ENCODE results near the gene C16orf95. TPM values are rescaled to one million over a fixed set of nuclear protein-coding genes. Genes with fewer than 3 reads are reported as not detected.

Gene C16orf95
- total RNA-seq, 2 donors from 2014 or later = 2.7 TPM; not detected in 1

GRCh38 chr16:87361916-87362619 lies 44.9 kb upstream of the C16orf95 start:
- no peaks in the 10 kb centered on the region for H3K27me3 ChIP-seq (replicated peaks; ENCODE audit: insufficient read depth)
- DNase-seq (ENCODE audit: low spot score) = no peak
- peaks cover 11 to 16% of the 10 kb centered on the region in 2 donors for H3K4me1 ChIP-seq (ENCODE audit: control insufficient read depth in 1 of 2, low read depth in 2 of 2)
- no peak for TF ChIP-seq CTCF (IDR thresholded peaks at IDR 0.05)
- no peak overlapping the region for H3K4me3 ChIP-seq
- H3K27ac ChIP-seq = no peak overlapping the region
- no peak for ATAC-seq (ENCODE audit: insufficient number of reproducible peaks, low FRiP score, low read depth)
- peaks cover 29% of the 10 kb centered on the region for H3K36me3 ChIP-seq
- H3K9me3 ChIP-seq = no peaks in the 10 kb centered on the region

GRCh38 chr16:87360862-87361610 lies 43.8 kb upstream of the C16orf95 start:
- Histone ChIP-seq H3K9me3 (no peaks in the 10 kb centered on the region), H3K4me3 (no peak overlapping the region), H3K4me1 (ENCODE audit: control insufficient read depth in 1 of 2, low read depth in 2 of 2) (peaks cover 11 to 16% of the 10 kb centered on the region in 2 donors), H3K27me3 (replicated peaks; ENCODE audit: insufficient read depth) (no peaks in the 10 kb centered on the region), H3K36me3 (peaks cover 29% of the 10 kb centered on the region), H3K27ac (no peak overlapping the region)
- DNase-seq (ENCODE audit: low spot score) (no peak), ATAC-seq (ENCODE audit: insufficient number of reproducible peaks, low FRiP score, low read depth) (no peak)
- TF ChIP-seq CTCF (IDR thresholded peaks at IDR 0.05) = no peak

GRCh38 chr16:87359121-87359520 lies 41.9 kb upstream of the C16orf95 start:
- no peak for TF ChIP-seq CTCF (IDR thresholded peaks at IDR 0.05)
- Histone ChIP-seq H3K27ac (no peak overlapping the region), H3K27me3 (replicated peaks; ENCODE audit: insufficient read depth) (no peaks in the 10 kb centered on the region), H3K9me3 (no peaks in the 10 kb centered on the region), H3K36me3 (peaks cover 29% of the 10 kb centered on the region), H3K4me3 (no peak overlapping the region), H3K4me1 (ENCODE audit: control insufficient read depth in 1 of 2, low read depth in 2 of 2) (peaks cover 6 to 10% of the 10 kb centered on the region in 2 donors)
- no peak for ATAC-seq (ENCODE audit: insufficient number of reproducible peaks, low FRiP score, low read depth)
- DNase-seq (ENCODE audit: low spot score) = no peak

GRCh38 chr16:87358696-87359095 lies 41.5 kb upstream of the C16orf95 start:
- no peaks in the 10 kb centered on the region for H3K27me3 ChIP-seq (replicated peaks; ENCODE audit: insufficient read depth)
- ATAC-seq (ENCODE audit: insufficient number of reproducible peaks, low FRiP score, low read depth) (no peak), DNase-seq (ENCODE audit: low spot score) (no peak)
- no peaks in the 10 kb centered on the region for H3K9me3 ChIP-seq
- no peak overlapping the region for H3K4me3 ChIP-seq
- TF ChIP-seq CTCF (IDR thresholded peaks at IDR 0.05) = no peak
- H3K4me1 ChIP-seq (ENCODE audit: control insufficient read depth in 1 of 2, low read depth in 2 of 2) = peaks cover 2 to 6% of the 10 kb centered on the region in 2 donors
- peaks cover 29% of the 10 kb centered on the region for H3K36me3 ChIP-seq
- no peak overlapping the region for H3K27ac ChIP-seq

- DNase-seq (ENCODE audit: low spot score) (no peak), ATAC-seq (ENCODE audit: insufficient number of reproducible peaks, low FRiP score, low read depth) (no peak)
- peaks cover 29% of the 10 kb centered on the region for H3K36me3 ChIP-seq
These were observed 41.1 kb upstream of the C16orf95 start for GRCh38 chr16:87358250-87358649.

More at GRCh38 chr16:87358250-87358649, 41.1 kb upstream of the C16orf95 start:
- Histone ChIP-seq H3K27me3 (replicated peaks; ENCODE audit: insufficient read depth) (no peaks in the 10 kb centered on the region), H3K4me3 (no peak overlapping the region), H3K4me1 (ENCODE audit: control insufficient read depth in 1 of 2, low read depth in 2 of 2) (peaks cover 0 to 2% of the 10 kb centered on the region in 2 donors), H3K9me3 (no peaks in the 10 kb centered on the region), H3K27ac (no peak overlapping the region)
- no peak for TF ChIP-seq CTCF (IDR thresholded peaks at IDR 0.05)
